PC-3 (cell line): ENCODE results near the gene GLI3.

Experiments used
- CTCF ChIP-seq: fragments of 300-600 bp; sonication (generic); conservative IDR thresholded peaks from 2 replicates; pipeline ENCODE4 v1.5.1; 2017; ENCODE audit warnings: antibody characterized with exemption, low read depth, mild to moderate bottlenecking, low read length
- EZH2phosphoT487 ChIP-seq: fragments of 300-600 bp; sonication (generic); IDR thresholded peaks from 2 replicates; pipeline ENCODE4 v1.6.1; 2018; ENCODE audit warnings: mild to moderate bottlenecking, antibody characterized with exemption, low read length, borderline replicate concordance

DNA sequence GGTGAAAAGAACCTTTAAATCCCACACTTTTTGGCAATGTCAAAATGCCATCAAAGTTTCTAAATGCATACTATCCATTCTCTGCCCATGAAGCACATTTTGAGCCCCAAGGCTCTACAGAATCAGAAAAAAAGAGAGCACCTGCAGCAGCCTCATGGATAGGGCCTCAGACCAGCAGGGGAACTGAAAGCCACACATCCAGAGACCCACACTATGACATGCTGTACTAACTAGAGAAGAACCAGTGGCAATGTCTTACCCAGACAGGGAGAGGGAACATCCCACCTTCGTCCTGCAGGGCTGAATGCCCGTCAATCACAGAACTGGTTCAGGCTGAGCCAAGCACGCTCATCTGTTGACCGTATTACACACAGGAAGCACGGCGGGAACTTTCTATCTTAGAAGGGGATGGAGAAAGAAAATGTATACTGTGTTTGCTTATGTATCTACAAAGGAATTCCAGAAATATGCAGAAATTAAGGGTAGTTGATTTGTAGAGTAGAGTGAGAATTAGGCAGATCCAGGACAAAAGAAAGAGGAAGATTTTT lies 237.2 kb downstream of the GLI3 start:
- TF ChIP-seq CTCF (no peak), EZH2phosphoT487 (no peak)
